ENCODE measurements around the gene CDC25C.

Gene CDC25C

GRCh38 chr5:138344887-138345622 is 13.5 kb upstream of the CDC25C start:
- no peak for DNase-seq (ENCODE audit: low read depth)

- DNase-seq (ENCODE audit: low read depth) = no peak
These were observed 8.4 kb upstream of the CDC25C start for GRCh38 chr5:138340008-138340407.

GRCh38 chr5:138339464-138339863 is 7.9 kb upstream of the CDC25C start:
- DNase-seq (ENCODE audit: low read depth) = no peak

GRCh38 chr5:138339091-138339456 is 7.5 kb upstream of the CDC25C start:
- peak; percentile 15 for DNase-seq (ENCODE audit: low read depth)

GRCh38 chr5:138338411-138339090 is 6.9 kb upstream of the CDC25C start:
- DNase-seq (ENCODE audit: low read depth) = no peak

GRCh38 chr5:138337685-138338410 is 6.2 kb upstream of the CDC25C start, which contains the start of gene FAM53C:
FAM53C (plus strand) TSS chr5:138338266; CDS start chr5:138341336, 3,070 bp downstream.
- peak; percentile 91 for DNase-seq (ENCODE audit: low read depth)

GRCh38 chr5:138336952-138337684 is 5.5 kb upstream of the CDC25C start:
- DNase-seq (ENCODE audit: low read depth) = peak; percentile 78

- peak; percentile 31 for DNase-seq (ENCODE audit: low read depth)
These were observed 3.4 kb upstream of the CDC25C start for GRCh38 chr5:138334867-138335447.

GRCh38 chr5:138330813-138331448 is 673 bp downstream of the CDC25C start:
- no peak for DNase-seq (ENCODE audit: low read depth)

GRCh38 chr5:138318211-138318610 is 13.4 kb downstream of the CDC25C start:
- peak; percentile 15 for DNase-seq (ENCODE audit: low read depth)

GRCh38 chr5:138316355-138316754 is 15.2 kb downstream of the CDC25C start:
- no peak for DNase-seq (ENCODE audit: low read depth)

- no peak for DNase-seq (ENCODE audit: low read depth)
These were observed 15.8 kb downstream of the CDC25C start for GRCh38 chr5:138315751-138316278.

- no peak for DNase-seq (ENCODE audit: low read depth)
These were observed 25.8 kb downstream of the CDC25C start for GRCh38 chr5:138305797-138306196.

- peak; percentile 83 for DNase-seq (ENCODE audit: low read depth)
These were observed 28.2 kb downstream of the CDC25C start for GRCh38 chr5:138303372-138303771.

GRCh38 chr5:138289296-138289695 is 42.3 kb downstream of the CDC25C start:
- DNase-seq (ENCODE audit: low read depth) = no peak

- DNase-seq (ENCODE audit: low read depth) = no peak
These were observed 44.4 kb downstream of the CDC25C start for GRCh38 chr5:138287246-138287645.

- peak; percentile 74 for DNase-seq (ENCODE audit: low read depth)
These were observed 48.5 kb downstream of the CDC25C start for GRCh38 chr5:138282920-138283742.

GRCh38 chr5:138280915-138281314 is 50.7 kb downstream of the CDC25C start:
- DNase-seq (ENCODE audit: low read depth) = no peak

GRCh38 chr5:138276402-138277054 is 55.1 kb downstream of the CDC25C start:
- no peak for DNase-seq (ENCODE audit: low read depth)

GRCh38 chr5:138275895-138276294 is 55.7 kb downstream of the CDC25C start:
- DNase-seq (ENCODE audit: low read depth) = no peak
